K562 (cell line): ENCODE results near the gene RAP2C. TPM values are rescaled to one million over a fixed set of nuclear protein-coding genes. Genes with fewer than 3 reads are reported as not detected.

Source experiments
- ATAC-seq: fragments of 200-7000 bp; cut with Tn5 transposase; 3 replicates; pipeline ENCODE4 v1.9.1; 2020; ENCODE audit warnings: moderate library complexity
- BruUV-seq: library from RNA; stranded (reverse); fragments of 400-500 nt; replicated peaks from 2 replicates; lab custom pipeline; 2021; lab: Mats Ljungman, UMichigan
- CTCF ChIA-PET: fragments of 300-600 bp; formaldehyde crosslinking; extraction: SDS; loops from one replicate; lab custom pipeline; 2021; ENCODE audit warnings: low intra/inter-chr PET ratio; lab: Yijun Ruan, JAX
- POLR2A ChIA-PET: fragments of 300-600, 350-650 bp; sonication (Branson Sonifier 250); formaldehyde crosslinking; extraction: SDS; loops from one replicate; lab custom pipeline; 2021; ENCODE audit warnings: antibody characterized with exemption, inconsistent platforms; lab: Yijun Ruan, JAX
- DNase-seq, 4 experiments: peaks; one replicate each; pipeline versions ENCODE4 v3.0.0 to v3.0.0-alpha.2; 2011 to 2018; ENCODE audit warnings: low spot score in 3 of 4, mixed read lengths in 3 of 4; ENCODE audit errors: extremely low read depth in 1 of 4
- FAIRE-seq: peaks from 2 replicates; lab custom pipeline; 2011; peaks lifted over from hg19 to GRCh38; lab: Jason Lieb, UNC
- H2AFZ ChIP-seq: 2 replicates; pipeline ENCODE4 v1.6.0; 2011; ENCODE audit warnings: low read depth, low read length, control low read depth, inconsistent platforms
- H3K27ac ChIP-seq: fragments of 200-600 bp; 3 replicates; pipeline ENCODE4 v1.8.0; 2011; ENCODE audit warnings: low read depth, mild to moderate bottlenecking, control low read depth, inconsistent platforms, low read length, moderate library complexity, mixed read lengths; ENCODE audit errors: extremely low read depth
- H3K27me3 ChIP-seq, 2 experiments: fragments of 300-600 bp in 1 of 2; 2 replicates in 1 of 2; 3 replicates in 1 of 2; pipeline versions ENCODE4 v1.6.0 to v1.8.0; 2011; ENCODE audit warnings: inconsistent platforms in 2 of 2, low read length in 2 of 2, mild to moderate bottlenecking in 1 of 2, mixed read lengths in 1 of 2, moderate library complexity in 1 of 2; ENCODE audit not compliant: control insufficient read depth in 2 of 2, insufficient read depth in 2 of 2
- H3K36me3 ChIP-seq: fragments of 300-600 bp; 3 replicates; pipeline ENCODE4 v1.8.0; 2011; ENCODE audit warnings: mild to moderate bottlenecking, low read length, inconsistent platforms; ENCODE audit not compliant: control insufficient read depth, insufficient read depth
- H3K4me1 ChIP-seq, 2 experiments: fragments of 200-600 bp in 1 of 2; replicated peaks in 1 of 2; 2 replicates in 1 of 2; 3 replicates in 1 of 2; pipeline versions ENCODE4 v1.5.1 to v1.8.0; 2011; ENCODE audit warnings: inconsistent platforms in 2 of 2, low read length in 2 of 2, mild to moderate bottlenecking in 1 of 2, mixed read lengths in 1 of 2, moderate library complexity in 1 of 2; ENCODE audit not compliant: control insufficient read depth in 2 of 2, insufficient read depth in 2 of 2
- H3K4me2 ChIP-seq: 2 replicates; pipeline ENCODE4 v1.6.1; 2011; ENCODE audit warnings: low read length, control low read depth, inconsistent platforms, mixed read lengths; ENCODE audit not compliant: insufficient read depth
- H3K4me3 ChIP-seq: fragments of 200-600 bp; sonication (generic), shearing (Covaris generic); 2 replicates; pipeline ENCODE4 v1.5.1; 2016; ENCODE audit warnings: control low read depth, inconsistent platforms
- H3K79me2 ChIP-seq: fragments of 200-600 bp; 3 replicates; pipeline ENCODE4 v1.8.0; 2011; ENCODE audit warnings: low read length, inconsistent platforms; ENCODE audit not compliant: control insufficient read depth, insufficient read depth
- H3K9ac ChIP-seq, 2 experiments: 2 replicates each; pipeline versions ENCODE4 v1.6.0 to v1.6.1; 2011; ENCODE audit warnings: low read depth in 2 of 2, low read length in 2 of 2, control low read depth in 1 of 2, inconsistent platforms in 1 of 2, mild to moderate bottlenecking in 1 of 2, mixed read lengths in 1 of 2; ENCODE audit not compliant: insufficient read depth in 1 of 2
- H3K9me1 ChIP-seq: one replicate; pipeline ENCODE4 v1.6.0; 2011; ENCODE audit warnings: inconsistent platforms, mild to moderate bottlenecking, low read length, moderate library complexity; ENCODE audit not compliant: control insufficient read depth, insufficient read depth
- H3K9me3 ChIP-seq: replicated peaks from 2 replicates; pipeline ENCODE4 v1.5.1; 2011; ENCODE audit warnings: low read depth, low read length, inconsistent platforms; ENCODE audit not compliant: control insufficient read depth, insufficient read depth
- H4K20me1 ChIP-seq: replicated peaks from 2 replicates; pipeline ENCODE4 v1.6.1; 2011; ENCODE audit warnings: low read length, inconsistent platforms, mixed read lengths; ENCODE audit not compliant: control insufficient read depth, insufficient read depth
- BCL6 ChIP-seq: fragments of 250-450 bp; sonication (Bioruptor Pico); IDR thresholded peaks from 2 replicates; pipeline ENCODE4 v1.4.0; 2020
- BHLHE40 ChIP-seq: IDR thresholded peaks from 2 replicates; pipeline ENCODE4 v1.6.1; 2011; ENCODE audit warnings: low read length, improper control_type of control experiment
- E2F8 ChIP-seq: fragments of 450-650 bp; IDR thresholded peaks from 2 replicates; pipeline ENCODE4 v1.7.1; 2018; ENCODE audit warnings: mild to moderate bottlenecking, low read depth; ENCODE audit not compliant: partially characterized antibody
- EHMT2 ChIP-seq: fragments of 450-650 bp; IDR thresholded peaks from 2 replicates; pipeline ENCODE4 v1.6.1; 2018; ENCODE audit warnings: antibody characterized with exemption
- FOS ChIP-seq: IDR thresholded peaks from 3 replicates; pipeline ENCODE4 v1.6.1; 2011; ENCODE audit not compliant: insufficient read length; ENCODE audit errors: extremely low read depth
- MEF2D ChIP-seq: conservative IDR thresholded peaks from 2 replicates; pipeline ENCODE4 v1.6.1; 2016; ENCODE audit warnings: low read depth, missing genetic modification characterization, missing compliant biosample characterization
- MNT ChIP-seq, 2 experiments: fragments of 450-650 bp; conservative IDR thresholded peaks; 2 replicates each; pipeline ENCODE4 v1.6.1; 2017; ENCODE audit warnings: mild to moderate bottlenecking in 2 of 2, moderate library complexity in 2 of 2
- MTF1 ChIP-seq: fragments of 250-450 bp; sonication (Bioruptor Pico); IDR thresholded peaks from 2 replicates; pipeline ENCODE4 v1.9.0; 2021; ENCODE audit warnings: moderate library complexity, mild to moderate bottlenecking, inconsistent platforms, borderline replicate concordance
- MXD1 ChIP-seq: fragments of 250-450 bp; sonication (Bioruptor Pico); IDR thresholded peaks from 2 replicates; pipeline ENCODE4 v1.8.0; 2021; ENCODE audit warnings: borderline replicate concordance, mild to moderate bottlenecking, moderate library complexity; ENCODE audit not compliant: poor library complexity, severe bottlenecking
- POLR3A ChIP-seq: IDR thresholded peaks from 2 replicates; pipeline ENCODE4 v1.6.1; 2011; ENCODE audit warnings: borderline replicate concordance, mild to moderate bottlenecking, moderate library complexity; ENCODE audit not compliant: insufficient read length, insufficient read depth; ENCODE audit errors: extremely low read depth
- U2AF1 ChIP-seq: fragments of 200-400 bp; formaldehyde crosslinking; optimal IDR thresholded peaks from 2 replicates; pipeline ENCODE3; 2017; ENCODE audit warnings: mild to moderate bottlenecking, low read depth, low read length, moderate library complexity
- ZNF133 ChIP-seq: fragments of 250-450 bp; sonication (Bioruptor Pico); IDR thresholded peaks from 2 replicates; pipeline ENCODE4 v1.4.0; 2020; ENCODE audit warnings: mild to moderate bottlenecking
- WGBS: fragments of 100-300 bp; shearing (Covaris generic); methylation state at CpG from one replicate; pipeline ENCODE4 v1.1.6; 2016; ENCODE audit warnings: low coverage, mixed read lengths; ENCODE audit not compliant: insufficient coverage; ENCODE audit errors: missing lambda C conversion rate; 5-methylcytosine and 5-hydroxymethylcytosine counted together
- in situ Hi-C: fragments of 300-500 bp; cut with MboI; formaldehyde crosslinking; loops from 4 replicates; pipeline ENCODE4 v1.15.0; 2018; ENCODE audit warnings: inconsistent platforms, mixed read lengths
- intact Hi-C: fragments of 100-400 bp; cut with micrococcal nuclease; formaldehyde crosslinking; loops from 2 replicates; pipeline ENCODE4 v1.14.2; 2022
- polyA plus RNA-seq, 8 experiments: library from polyadenylated mRNA; depleted of rRNA in 4 of 8; stranded (reverse) in 5 of 8; unstranded in 3 of 8; fragments of >200 nt; fragmentation: Nextera tagmentation in 2 of 8; fragmentation: Illumina TruSeq in 1 of 8; extraction: Ambion mirVana in 2 of 8; extraction: Trizol in 1 of 8; gene quantifications; 2 replicates each; pipeline versions ENCODE4 v1.2.1 to v1.2.3, GENCODE V29; 2011 to 2014; ENCODE audit warnings: inconsistent platforms in 1 of 8, missing spikeins in 1 of 8
- total RNA-seq, 7 experiments: library from RNA; depleted of rRNA in 6 of 7; stranded (reverse); fragments of >200 nt in 6 of 7; fragmentation: Illumina TruSeq in 2 of 7; extraction: Trizol in 2 of 7; gene quantifications; 2 replicates each; pipeline versions ENCODE4 v1.2.1 to v1.2.3, GENCODE V29; 2011 to 2021; ENCODE audit warnings: low replicate concordance in 1 of 7

The RAP2C gene
- total and polyA plus RNA-seq, 9 of the 15 experiments (the other 6 are each of a cell fraction or from before 2014, with no cell fraction given), result 7.8 to 28.6 (median 18.6) TPM

- Histone ChIP-seq H3K79me2 (no peaks in the 10 kb centered on the region), H3K27ac (no peak overlapping the region), H4K20me1 (no peaks in the 10 kb centered on the region), H3K4me1 (no peaks in the 10 kb centered on the region), H3K4me3 (no peak overlapping the region), H3K4me2 (no peak overlapping the region), H3K27me3 (no peaks in the 10 kb centered on the region), H3K9me1 (no peaks in the 10 kb centered on the region), H3K9me3 (no peaks in the 10 kb centered on the region), H3K9ac (no peak overlapping the region), H3K36me3 (no peaks in the 10 kb centered on the region), H2AFZ (no peak overlapping the region)
- POLR2A ChIA-PET, result no interaction called here
- CTCF ChIA-PET, result interaction anchor here (0.7 kb wide), 1 partner anchor 426 kb away, joined by 3 read pairs; no protein-coding TSS in a partner anchor
- TF ChIP-seq BHLHE40 (no peak), U2AF1 (no peak)
- WGBS, result 6% methylated on average over 3 of the region's 3 CpGs
- no TSS peak for BruUV-seq
- intact Hi-C loops (no loop called here), in situ Hi-C loops (no loop called here)
- DNase-seq, result no peak
- no peak for FAIRE-seq
- no peak for ATAC-seq
Measured at GRCh38 chrX:132263127-132263526, 43.9 kb upstream of the RAP2C start.

GRCh38 chrX:132258509-132258908 lies 39.3 kb upstream of the RAP2C start:
- H3K4me2 ChIP-seq, result no peak overlapping the region
- ATAC-seq (no peak), FAIRE-seq (no peak), DNase-seq (no peak)
- H3K4me1 ChIP-seq, result no peaks in the 10 kb centered on the region
- intact Hi-C loops (no loop called here), in situ Hi-C loops (no loop called here)
- H3K36me3 ChIP-seq, result no peaks in the 10 kb centered on the region
- no TSS peak for BruUV-seq
- 0% methylated on average over 1 of the region's 1 CpG for WGBS
- no peaks in the 10 kb centered on the region for H3K79me2 ChIP-seq
- H4K20me1 ChIP-seq, result no peaks in the 10 kb centered on the region
- no peaks in the 10 kb centered on the region for H3K9me3 ChIP-seq
- no peak overlapping the region for H3K27ac ChIP-seq
- ChIA-PET POLR2A (no interaction called here), CTCF (no interaction called here)
- no peak overlapping the region for H2AFZ ChIP-seq
- no peak overlapping the region for H3K4me3 ChIP-seq
- no peak overlapping the region for H3K9ac ChIP-seq
- H3K27me3 ChIP-seq, result no peaks in the 10 kb centered on the region
- no peaks in the 10 kb centered on the region for H3K9me1 ChIP-seq
- TF ChIP-seq EHMT2, result no peak
- TF ChIP-seq ZNF133 (CRISPR knock-in tag), result no peak
- TF ChIP-seq MNT (conservative IDR thresholded peaks at IDR 0.05), result no peak
- TF ChIP-seq POLR3A, result no peak
- TF ChIP-seq FOS, result no peak
- TF ChIP-seq E2F8, result no peak
- TF ChIP-seq BCL6 (CRISPR knock-in tag), result no peak
- no peak for TF ChIP-seq MXD1 (CRISPR knock-in tag)
- TF ChIP-seq MTF1 (CRISPR knock-in tag), result no peak
- no peak for TF ChIP-seq MEF2D (tag)
